Trophoblast cell (in vitro differentiated cells and primary cell): ENCODE results near the gene SDC3.

Source experiments
- DNase-seq, 2 donors: peaks; one replicate each; pipeline ENCODE4 v3.0.0-alpha.2; 2016
- H2AFZ ChIP-seq: 2 replicates; pipeline ENCODE4 v1.6.1; 2013; ENCODE audit warnings: low read length, moderate library complexity, mild to moderate bottlenecking; ENCODE audit not compliant: insufficient read depth, poor library complexity
- H2AK5ac ChIP-seq: 2 replicates; pipeline ENCODE4 v1.6.1; 2013; ENCODE audit warnings: mild to moderate bottlenecking, low read length
- H2BK120ac ChIP-seq: 2 replicates; pipeline ENCODE4 v1.6.1; 2013; ENCODE audit warnings: low read length, mild to moderate bottlenecking, moderate library complexity; ENCODE audit not compliant: insufficient read depth, poor library complexity
- H2BK12ac ChIP-seq: 2 replicates; pipeline ENCODE4 v1.6.1; 2013; ENCODE audit warnings: mild to moderate bottlenecking, low read length, moderate library complexity
- H2BK5ac ChIP-seq: 2 replicates; pipeline ENCODE4 v1.6.1; 2013; ENCODE audit warnings: low read length, low read depth, moderate library complexity, mild to moderate bottlenecking; ENCODE audit not compliant: poor library complexity
- H3K14ac ChIP-seq: 2 replicates; pipeline ENCODE4 v1.6.1; 2013; ENCODE audit warnings: mild to moderate bottlenecking, low read length
- H3K18ac ChIP-seq: 2 replicates; pipeline ENCODE4 v1.6.1; 2013; ENCODE audit warnings: mild to moderate bottlenecking, low read length
- H3K23ac ChIP-seq: 2 replicates; pipeline ENCODE4 v1.6.1; 2013; ENCODE audit warnings: low read length
- H3K27ac ChIP-seq: 2 replicates; pipeline ENCODE4 v1.5.1; 2013; ENCODE audit warnings: low read depth, mild to moderate bottlenecking, inconsistent platforms, low read length, moderate library complexity
- H3K27me3 ChIP-seq: 2 replicates; pipeline ENCODE4 v1.6.1; 2013; ENCODE audit warnings: inconsistent platforms, mild to moderate bottlenecking, low read length, moderate library complexity; ENCODE audit not compliant: insufficient read depth
- H3K36me3 ChIP-seq, 2 experiments: 1 replicate in 1 of 2; 2 replicates in 1 of 2; pipeline ENCODE4 v1.6.1; 2013; ENCODE audit warnings: low read length in 2 of 2, mild to moderate bottlenecking in 2 of 2, moderate library complexity in 1 of 2; ENCODE audit not compliant: insufficient read depth in 2 of 2, control insufficient read depth in 1 of 2
- H3K4ac ChIP-seq: 2 replicates; pipeline ENCODE4 v1.6.1; 2013; ENCODE audit warnings: low read depth, mild to moderate bottlenecking, low read length, moderate library complexity
- H3K4me1 ChIP-seq, 2 experiments: 1 replicate in 1 of 2; 2 replicates in 1 of 2; pipeline ENCODE4 v1.6.1; 2013; ENCODE audit warnings: low read length in 2 of 2, mild to moderate bottlenecking in 2 of 2, moderate library complexity in 1 of 2; ENCODE audit not compliant: insufficient read depth in 2 of 2, control insufficient read depth in 1 of 2
- H3K4me2 ChIP-seq: 2 replicates; pipeline ENCODE4 v1.6.1; 2013; ENCODE audit warnings: inconsistent platforms, mild to moderate bottlenecking, low read length, moderate library complexity
- H3K4me3 ChIP-seq: 2 replicates; pipeline ENCODE4 v1.5.1; 2013; ENCODE audit warnings: mild to moderate bottlenecking, low read depth, low read length, inconsistent platforms
- H3K79me1 ChIP-seq: one replicate; pipeline ENCODE4 v1.6.1; 2013; ENCODE audit warnings: low read length
- H3K79me2 ChIP-seq: 2 replicates; pipeline ENCODE4 v1.6.1; 2013; ENCODE audit warnings: low read length, mild to moderate bottlenecking; ENCODE audit not compliant: control insufficient read depth, insufficient read depth, poor library complexity
- H3K9ac ChIP-seq: 2 replicates; pipeline ENCODE4 v1.6.1; 2013; ENCODE audit warnings: mild to moderate bottlenecking, low read length
- H3K9me3 ChIP-seq: 2 replicates; pipeline ENCODE4 v1.6.1; 2013; ENCODE audit warnings: low read depth, mild to moderate bottlenecking, control low read depth, inconsistent platforms, low read length; ENCODE audit not compliant: insufficient read depth
- H4K12ac ChIP-seq: 2 replicates; pipeline ENCODE4 v1.6.1; 2013; ENCODE audit warnings: low read depth, mild to moderate bottlenecking, low read length, moderate library complexity
- H4K8ac ChIP-seq: 2 replicates; pipeline ENCODE4 v1.6.1; 2013; ENCODE audit warnings: low read depth, mild to moderate bottlenecking, low read length, moderate library complexity
- H4K91ac ChIP-seq: one replicate; pipeline ENCODE4 v1.6.1; 2013; ENCODE audit warnings: low read depth, mild to moderate bottlenecking, low read length, moderate library complexity
- WGBS: extraction: QIAGEN DNeasy Blood & Tissue Kit; methylation state at CpG from one replicate; pipeline ENCODE4 v1.1.7; 2013; ENCODE audit warnings: missing lambda C conversion rate; ENCODE audit not compliant: insufficient read length, insufficient coverage; ENCODE audit errors: extremely low coverage; 5-methylcytosine and 5-hydroxymethylcytosine counted together

Gene SDC3

DNA sequence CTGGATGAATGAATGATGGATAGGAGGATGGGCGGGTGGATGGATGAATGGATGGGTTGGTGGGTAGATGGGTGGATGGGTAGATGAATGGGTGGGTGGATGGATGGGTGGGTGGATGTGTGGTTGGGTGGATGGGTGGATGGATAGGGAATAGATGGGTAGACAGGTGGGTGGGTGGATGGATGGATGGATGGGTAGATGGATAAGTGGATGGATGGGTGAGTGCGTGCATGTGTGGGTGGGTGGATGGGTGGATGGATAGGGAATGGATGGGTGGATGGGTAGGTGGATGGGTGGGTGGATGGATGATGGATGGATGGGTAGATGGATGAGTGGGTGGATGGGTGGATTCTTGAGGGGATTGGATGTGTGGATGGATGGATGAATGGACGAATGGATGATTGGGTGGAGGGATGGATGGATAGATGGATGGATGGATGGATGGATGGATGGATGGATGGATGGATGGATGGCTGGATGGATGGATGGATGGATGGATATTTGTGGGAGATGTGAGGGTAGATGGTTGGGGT, 68.7 kb downstream of the SDC3 start:
- Histone ChIP-seq H2BK12ac (no peak overlapping the region), H3K4ac (no peak overlapping the region), H3K79me2 (no peaks in the 10 kb centered on the region), H3K79me1 (no peaks in the 10 kb centered on the region), H3K9ac (no peak overlapping the region), H2BK120ac (no peak overlapping the region), H4K8ac (no peak overlapping the region), H3K4me3 (no peak overlapping the region), H2BK5ac (no peak overlapping the region), H3K27me3 (no peaks in the 10 kb centered on the region), H3K36me3 (no peaks in the 10 kb centered on the region), H2AFZ (no peak overlapping the region), H3K4me2 (no peak overlapping the region), H2AK5ac (no peak overlapping the region), H3K9me3 (peaks cover 1% of the 10 kb centered on the region), H3K18ac (no peak overlapping the region), H3K14ac (no peak overlapping the region), H3K4me1 (peaks cover 0 to 3% of the 10 kb centered on the region in 2 experiments), H4K12ac (no peak overlapping the region), H4K91ac (no peak overlapping the region), H3K27ac (no peak overlapping the region), H3K23ac (no peak overlapping the region)
- no peak for DNase-seq
- WGBS: 100% methylated on average over 2 of the region's 3 CpGs

DNA sequence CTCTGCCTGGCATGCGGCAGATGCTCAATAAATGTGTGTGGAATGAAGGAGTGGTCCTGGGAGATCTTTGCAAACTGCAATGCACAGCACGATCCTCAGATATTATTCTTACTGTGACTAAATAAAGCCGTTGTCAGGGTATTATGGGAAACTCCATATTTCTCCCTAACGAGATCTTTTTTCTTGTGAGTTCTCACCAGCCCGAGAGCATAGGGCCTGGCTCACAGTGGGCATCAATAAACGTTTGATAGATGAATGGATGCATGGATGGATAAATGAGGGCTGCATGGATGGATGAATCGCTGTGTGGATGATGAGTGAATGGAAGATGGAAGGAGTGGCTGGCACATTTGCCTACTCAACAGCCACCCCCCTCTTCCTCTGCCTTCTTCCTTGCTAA, 69.6 kb downstream of the SDC3 start:
- no peaks in the 10 kb centered on the region for H3K27me3 ChIP-seq
- no CpG with 5 or more reads among the region's 7 CpGs for WGBS
- H3K9ac ChIP-seq: no peak overlapping the region
- H2BK5ac ChIP-seq: no peak overlapping the region
- no peak overlapping the region for H2AK5ac ChIP-seq
- no peak overlapping the region for H3K14ac ChIP-seq
- H3K36me3 ChIP-seq: no peaks in the 10 kb centered on the region
- no peak overlapping the region for H3K23ac ChIP-seq
- H3K79me1 ChIP-seq: no peaks in the 10 kb centered on the region
- no peak overlapping the region for H4K8ac ChIP-seq
- no peak overlapping the region for H3K18ac ChIP-seq
- H3K4me2 ChIP-seq: no peak overlapping the region
- no peak overlapping the region for H4K91ac ChIP-seq
- H4K12ac ChIP-seq: no peak overlapping the region
- no peak overlapping the region for H3K4me3 ChIP-seq
- no peak overlapping the region for H3K4ac ChIP-seq
- DNase-seq: no peak
- no peak overlapping the region for H2BK120ac ChIP-seq
- peaks cover 0 to 3% of the 10 kb centered on the region in 2 experiments for H3K4me1 ChIP-seq
- peaks cover 1% of the 10 kb centered on the region for H3K9me3 ChIP-seq
- H2BK12ac ChIP-seq: no peak overlapping the region
- no peaks in the 10 kb centered on the region for H3K79me2 ChIP-seq
- no peak overlapping the region for H3K27ac ChIP-seq
- no peak overlapping the region for H2AFZ ChIP-seq

DNA sequence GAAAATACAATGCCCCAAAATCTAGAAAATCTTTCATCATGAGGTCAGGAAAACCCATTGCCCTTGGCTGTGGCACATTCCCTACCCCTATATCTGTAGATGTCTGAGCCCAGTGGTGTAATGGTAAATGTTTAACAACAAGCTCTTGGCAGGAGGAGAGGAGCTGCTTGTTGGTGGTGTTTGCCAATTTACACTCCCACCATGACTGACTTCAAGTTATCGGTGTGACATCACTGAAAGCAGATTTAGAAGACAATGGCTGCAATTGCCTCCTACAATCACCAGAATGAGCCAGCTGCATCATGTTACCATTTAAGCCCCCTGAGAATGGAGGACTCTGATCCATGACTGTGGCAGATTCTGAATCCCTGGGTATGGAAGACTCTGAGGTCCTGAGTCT, 70.9 kb downstream of the SDC3 start:
- no CpG with 5 or more reads among the region's 1 CpG for WGBS
- Histone ChIP-seq H4K8ac (no peak overlapping the region), H3K4me2 (no peak overlapping the region), H3K36me3 (no peaks in the 10 kb centered on the region), H2AFZ (no peak overlapping the region), H3K23ac (no peak overlapping the region), H3K14ac (no peak overlapping the region), H3K9ac (no peak overlapping the region), H3K79me1 (no peaks in the 10 kb centered on the region), H3K27ac (no peak overlapping the region), H3K79me2 (no peaks in the 10 kb centered on the region), H4K91ac (no peak overlapping the region), H3K9me3 (peaks cover 1% of the 10 kb centered on the region), H2BK12ac (no peak overlapping the region), H2BK120ac (no peak overlapping the region), H3K27me3 (no peaks in the 10 kb centered on the region), H2BK5ac (no peak overlapping the region), H3K18ac (no peak overlapping the region), H3K4ac (no peak overlapping the region), H3K4me1 (peaks cover 0 to 3% of the 10 kb centered on the region in 2 experiments), H3K4me3 (no peak overlapping the region), H2AK5ac (no peak overlapping the region), H4K12ac (no peak overlapping the region)
- DNase-seq: no peak

DNA sequence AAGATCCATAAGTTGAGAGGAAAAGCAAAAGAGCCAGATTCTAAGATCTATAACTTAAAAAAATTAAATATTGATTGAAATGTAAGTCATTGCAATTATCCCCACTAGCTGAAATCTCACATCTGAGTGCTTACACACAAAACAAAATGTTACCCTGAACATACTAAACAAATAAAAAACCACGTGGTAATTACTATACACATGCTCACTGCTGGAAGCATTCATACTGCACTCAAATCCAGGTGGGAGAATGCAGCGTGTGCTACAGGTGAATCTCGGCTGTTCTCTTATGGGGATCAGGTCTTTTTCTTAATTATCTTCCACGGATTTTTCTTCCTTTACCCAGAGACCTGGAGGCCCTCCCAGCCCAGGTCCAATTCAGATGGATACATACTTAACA, 74.3 kb downstream of the SDC3 start:
- Histone ChIP-seq H3K4ac (no peak overlapping the region), H3K27me3 (no peaks in the 10 kb centered on the region), H3K36me3 (no peaks in the 10 kb centered on the region), H4K91ac (no peak overlapping the region), H3K9me3 (peaks cover 2% of the 10 kb centered on the region), H3K14ac (no peak overlapping the region), H3K4me3 (no peak overlapping the region), H4K12ac (no peak overlapping the region), H2AFZ (no peak overlapping the region), H2AK5ac (no peak overlapping the region), H4K8ac (no peak overlapping the region), H3K27ac (no peak overlapping the region), H2BK12ac (no peak overlapping the region), H3K79me1 (no peaks in the 10 kb centered on the region), H2BK120ac (no peak overlapping the region), H3K79me2 (no peaks in the 10 kb centered on the region), H3K9ac (no peak overlapping the region), H3K23ac (no peak overlapping the region), H3K4me1 (no peaks in the 10 kb centered on the region), H3K18ac (no peak overlapping the region), H2BK5ac (no peak overlapping the region), H3K4me2 (no peak overlapping the region)
- DNase-seq: no peak
- no CpG with 5 or more reads among the region's 4 CpGs for WGBS
